Pancreas (tissue), 10 donors: Measurements from ENCODE around the gene TOX2. TPM values are rescaled to one million over a fixed set of nuclear protein-coding genes. Genes with fewer than 3 reads are reported as not detected.

Source experiments
- ATAC-seq, 4 donors: fragments of 200-7000 bp; cut with Tn5 transposase; one replicate each; pipeline versions ENCODE4 v1.8.0 to v1.9.1; 2020; ENCODE audit warnings: mild to moderate bottlenecking in 4 of 4, moderate library complexity in 4 of 4
- DNase-seq, 6 donors: peaks; one replicate each; pipeline ENCODE4 v3.0.0-alpha.2; 2020
- FAIRE-seq: peaks from 2 replicates; lab custom pipeline; 2012; peaks lifted over from hg19 to GRCh38; lab: Jason Lieb, UNC
- H3K27ac ChIP-seq, 4 donors: fragments of 200-600 bp; sonication (generic); 1 replicate in 3 of 4; 2 replicates in 1 of 4; pipeline versions ENCODE4 v1.5.0 to v1.8.0; 2020
- H3K27me3 ChIP-seq, 4 donors: fragments of 200-600 bp; one replicate each; pipeline ENCODE4 v1.8.0; 2021
- H3K36me3 ChIP-seq, 3 donors: fragments of 200-600 bp; sonication (generic) in 1 of 3; one replicate each; pipeline versions ENCODE4 v1.5.0 to v1.8.0; 2020 to 2021
- H3K4me1 ChIP-seq, 3 donors: fragments of 200-600 bp; one replicate each; pipeline ENCODE4 v1.8.0; 2021
- H3K4me3 ChIP-seq, 4 donors: fragments of 200-600 bp; sonication (generic) in 2 of 4; one replicate each; pipeline versions ENCODE4 v1.5.0 to v1.8.0; 2020 to 2021
- H3K9me3 ChIP-seq, 4 donors: fragments of 200-600 bp; one replicate each; pipeline ENCODE4 v1.8.0; 2021
- WGBS, 2 donors: extraction: QIAGEN DNeasy Blood & Tissue Kit; methylation state at CpG; one replicate each; pipeline ENCODE4 v1.1.7; 2013; 5-methylcytosine and 5-hydroxymethylcytosine counted together
- intact Hi-C, 3 donors: fragments of 100-400 bp; cut with DNase I; formaldehyde crosslinking; loops; one replicate each; pipeline versions ENCODE4 v1.11.1 to v1.14.2; 2022
- polyA plus RNA-seq, 2 donors: library from polyadenylated mRNA; stranded (reverse); fragments of 200-250 nt; gene quantifications; one replicate each; pipeline ENCODE4 v1.2.3, GENCODE V29; 2013
- total RNA-seq, 6 donors: library from RNA; stranded (reverse); fragmentation: NEBNext Ultra II Directional in 4 of 6; extraction: Animal tissue kit (Norgen Biotek cat#: 25700) in 4 of 6; gene quantifications; one replicate each; pipeline versions ENCODE4 v1.2.1 to v1.2.4, GENCODE V29; 2021 to 2023
- TF ChIP-seq, protein P1 (sequence below), 4 donors: fragments of 200-600 bp; sonication (generic) in 3 of 4; IDR thresholded peaks; one replicate each; pipeline versions ENCODE4 v1.5.0 to v1.8.0; 2021; ENCODE audit warnings: antibody characterized with exemption in 4 of 4
- donor health status: healthy with polysubstance abuse.
- donor health status: DM: no; HTN: no; CAD: no; lungs with moderate emphysema.
- donor health status: DM: no; HTN: no; CAD: no.
- donor health status: control.
- donor health status: control.
- donor health status: Bipolar disorder and iron deficiency.
- donor health status: DM: yes; HTN: yes; CAD: no.
- donor health status: DM: no; HTN: no; CAD: no.
- donor health status: DM: no; HTN: no; CAD: no.
- donor health status: DM: yes; HTN: yes; CAD: no.

TOX2 gene
- total and polyA plus RNA-seq, 8 donors: 0.24 to 2.3 (median 0.90) TPM

DNA sequence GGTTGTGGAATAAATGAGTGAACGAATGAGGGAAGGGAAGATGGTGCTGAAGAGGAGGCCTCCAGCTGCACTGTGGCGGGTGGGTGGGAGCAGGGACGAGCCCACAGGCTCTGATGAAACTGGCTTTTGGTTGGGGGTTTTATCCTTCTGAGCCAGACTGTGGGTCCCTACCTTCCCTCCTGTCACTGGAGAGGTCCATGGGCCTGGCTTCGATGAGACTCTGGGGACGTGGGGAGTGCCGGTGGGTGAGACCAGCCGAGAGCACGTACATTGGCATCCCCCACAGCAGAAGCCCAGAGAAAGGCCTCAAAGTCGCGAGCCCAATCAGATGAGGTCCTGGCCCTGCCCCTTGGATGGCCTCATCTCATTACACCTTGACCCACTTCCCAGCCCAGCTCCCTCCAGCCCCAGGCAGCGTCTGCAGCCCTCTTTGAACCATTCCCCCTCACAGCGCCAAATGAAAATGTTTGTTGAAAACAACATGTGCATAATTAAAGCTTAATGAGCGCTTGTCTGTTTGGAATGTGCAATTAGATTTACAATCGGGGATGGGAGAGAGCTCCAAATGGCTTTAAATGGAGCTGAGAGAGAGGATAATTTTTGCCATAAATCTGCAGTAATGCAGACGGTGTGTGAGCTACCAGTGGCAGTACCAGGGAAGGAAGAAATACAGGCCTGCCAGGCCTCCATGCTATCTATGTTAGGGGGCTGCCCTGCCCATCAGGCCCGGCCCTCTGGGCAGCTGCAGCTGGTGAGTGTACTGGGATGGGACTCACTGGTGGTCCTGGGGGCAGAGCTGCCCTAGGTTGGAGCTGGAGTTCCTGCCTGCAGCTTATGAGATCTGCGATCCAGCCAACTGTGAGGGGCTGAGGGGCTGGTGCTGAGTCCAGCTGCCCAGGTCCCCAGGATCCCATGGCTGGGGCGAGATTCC lies 47.2 kb downstream of the TOX2 start:
- Histone ChIP-seq H3K4me3 (no peak overlapping the region), H3K27ac (no peak overlapping the region), H3K9me3 (no peaks in the 10 kb centered on the region), H3K4me1 (peaks cover 10 to 13% (median 11%) of the 10 kb centered on the region in 3 donors), H3K27me3 (no peaks in the 10 kb centered on the region), H3K36me3 (no peaks in the 10 kb centered on the region)
- FAIRE-seq (no peak), ATAC-seq (no peak), DNase-seq (no peak)
- intact Hi-C loops: no loop called here
- TF ChIP-seq, protein P1, sequence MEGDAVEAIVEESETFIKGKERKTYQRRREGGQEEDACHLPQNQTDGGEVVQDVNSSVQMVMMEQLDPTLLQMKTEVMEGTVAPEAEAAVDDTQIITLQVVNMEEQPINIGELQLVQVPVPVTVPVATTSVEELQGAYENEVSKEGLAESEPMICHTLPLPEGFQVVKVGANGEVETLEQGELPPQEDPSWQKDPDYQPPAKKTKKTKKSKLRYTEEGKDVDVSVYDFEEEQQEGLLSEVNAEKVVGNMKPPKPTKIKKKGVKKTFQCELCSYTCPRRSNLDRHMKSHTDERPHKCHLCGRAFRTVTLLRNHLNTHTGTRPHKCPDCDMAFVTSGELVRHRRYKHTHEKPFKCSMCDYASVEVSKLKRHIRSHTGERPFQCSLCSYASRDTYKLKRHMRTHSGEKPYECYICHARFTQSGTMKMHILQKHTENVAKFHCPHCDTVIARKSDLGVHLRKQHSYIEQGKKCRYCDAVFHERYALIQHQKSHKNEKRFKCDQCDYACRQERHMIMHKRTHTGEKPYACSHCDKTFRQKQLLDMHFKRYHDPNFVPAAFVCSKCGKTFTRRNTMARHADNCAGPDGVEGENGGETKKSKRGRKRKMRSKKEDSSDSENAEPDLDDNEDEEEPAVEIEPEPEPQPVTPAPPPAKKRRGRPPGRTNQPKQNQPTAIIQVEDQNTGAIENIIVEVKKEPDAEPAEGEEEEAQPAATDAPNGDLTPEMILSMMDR (IDR thresholded peaks at IDR 0.05): no peak
- 75 to 78% methylated on average over 17 to 18 of the region's 18 CpGs for WGBS, 2 donors

DNA sequence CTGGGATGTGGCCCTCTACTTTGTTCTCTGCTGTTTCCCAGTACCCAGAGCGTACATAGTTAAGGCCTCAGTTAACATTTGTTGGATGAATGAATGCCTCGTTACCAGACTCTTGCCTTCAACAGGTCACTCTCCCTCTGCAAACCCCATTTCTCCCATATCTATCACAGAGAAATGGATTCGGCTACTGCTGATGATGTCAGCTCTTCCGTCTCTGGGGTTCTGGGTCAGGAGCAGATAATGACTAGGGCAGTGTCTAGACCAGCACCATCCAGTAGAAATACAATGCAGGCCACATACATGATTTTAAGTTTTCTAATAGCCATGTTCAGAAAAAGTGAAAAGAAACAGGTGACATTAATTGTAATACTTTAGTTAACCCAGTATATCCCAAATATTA lies 47.9 kb downstream of the TOX2 start:
- peaks cover 10 to 13% (median 11%) of the 10 kb centered on the region in 3 donors for H3K4me1 ChIP-seq
- FAIRE-seq (no peak), DNase-seq (no peak), ATAC-seq (no peak)
- no peaks in the 10 kb centered on the region for H3K27me3 ChIP-seq
- 84 to 88% methylated on average over 4 of the region's 4 CpGs for WGBS, 2 donors
- intact Hi-C loops: no loop called here
- H3K9me3 ChIP-seq: no peaks in the 10 kb centered on the region
- TF ChIP-seq, protein P1 (IDR thresholded peaks at IDR 0.05): no peak
- H3K4me3 ChIP-seq: no peak overlapping the region
- H3K27ac ChIP-seq: no peak overlapping the region
- H3K36me3 ChIP-seq: no peaks in the 10 kb centered on the region

DNA sequence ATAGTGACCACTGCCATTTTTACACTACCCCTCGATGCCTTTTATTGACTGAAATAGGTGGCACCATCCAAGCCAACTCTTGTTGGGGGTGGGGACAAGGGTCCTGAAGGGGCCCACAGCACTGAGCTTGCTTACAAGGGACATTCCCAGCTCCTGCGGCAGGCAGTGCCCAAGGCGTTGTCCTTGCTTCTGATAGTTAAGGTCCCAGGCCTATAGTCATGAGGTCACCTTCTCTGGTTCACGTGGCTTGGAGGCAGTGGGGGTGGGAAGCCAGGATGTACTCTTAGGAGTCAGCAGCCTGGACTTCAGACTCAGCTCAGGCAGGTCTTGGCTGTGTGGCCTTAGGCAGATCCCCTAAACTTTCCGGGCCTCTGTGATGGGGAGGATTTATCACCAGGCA lies 48.6 kb downstream of the TOX2 start:
- FAIRE-seq (no peak), DNase-seq (no peak), ATAC-seq (no peak)
- H3K4me1 ChIP-seq: peaks cover 10 to 13% (median 11%) of the 10 kb centered on the region in 3 donors
- H3K9me3 ChIP-seq: no peaks in the 10 kb centered on the region
- TF ChIP-seq, protein P1 (IDR thresholded peaks at IDR 0.05): no peak
- no peaks in the 10 kb centered on the region for H3K36me3 ChIP-seq
- H3K4me3 ChIP-seq: no peak overlapping the region
- WGBS, 2 donors: 66 to 76% methylated on average over 5 of the region's 5 CpGs
- intact Hi-C loops: no loop called here
- H3K27me3 ChIP-seq: no peaks in the 10 kb centered on the region
- no peak overlapping the region for H3K27ac ChIP-seq

DNA sequence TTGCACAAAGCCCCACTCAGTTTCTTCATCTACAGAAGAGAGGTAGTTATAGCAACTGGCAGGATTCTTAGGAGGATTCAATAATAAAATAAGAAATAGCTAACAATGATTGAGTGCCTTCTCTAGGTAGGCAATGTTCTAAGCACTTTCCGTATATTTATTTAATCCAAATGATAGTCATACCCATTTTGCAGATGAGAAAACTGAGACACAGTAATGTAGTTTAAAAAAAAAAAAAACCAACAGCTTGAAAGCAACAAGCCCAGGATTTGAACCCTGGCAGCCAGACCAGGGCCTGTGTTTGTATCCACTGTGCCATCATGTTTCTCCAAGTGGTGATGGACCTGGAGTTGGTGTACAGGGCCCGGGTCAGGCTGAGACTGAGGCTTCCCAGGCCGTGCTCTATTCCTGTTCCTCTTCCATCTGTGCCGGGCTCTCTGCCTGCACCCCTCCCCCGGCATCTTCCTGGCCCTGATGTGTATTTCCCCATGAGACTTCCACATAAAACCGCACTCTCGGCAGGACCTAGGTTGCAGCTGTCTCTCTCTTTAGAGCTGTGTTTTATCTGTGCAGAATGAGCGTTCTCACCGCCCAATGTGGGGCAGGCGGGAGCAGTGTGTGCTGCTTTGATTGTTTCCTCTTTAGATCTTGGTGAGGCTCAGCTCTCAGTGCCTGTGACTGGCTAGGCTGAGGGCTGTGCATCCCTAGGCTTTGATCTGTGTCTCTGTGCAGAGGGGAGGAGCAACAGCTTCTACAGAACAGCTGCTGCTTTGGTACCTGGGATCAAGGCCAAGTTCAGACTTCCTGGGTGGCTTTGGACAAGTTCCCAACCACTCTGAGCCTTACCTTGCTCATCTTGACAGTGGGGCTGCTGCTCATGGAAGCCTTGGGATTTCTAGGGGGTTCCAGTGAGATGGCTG lies 49.5 kb downstream of the TOX2 start:
- TF ChIP-seq, protein P1 (IDR thresholded peaks at IDR 0.05): no peak
- 41 to 52% methylated on average over 10 of the region's 10 CpGs for WGBS, 2 donors
- peak in 3 of 4 donors; percentile 28 to 74 (median 67) for ATAC-seq

More for the DNA sequence above, 49.5 kb downstream of the TOX2 start:
- intact Hi-C loops: no loop called here
- Histone ChIP-seq H3K27ac (no peak overlapping the region), H3K4me1 (peaks cover 6% of the 10 kb centered on the region in 3 donors), H3K27me3 (no peaks in the 10 kb centered on the region), H3K9me3 (no peaks in the 10 kb centered on the region), H3K36me3 (no peaks in the 10 kb centered on the region), H3K4me3 (no peak overlapping the region)
- no peak for FAIRE-seq
- no peak for DNase-seq
